Measurements from ENCODE around the gene PRR18.

The PRR18 gene

DNA sequence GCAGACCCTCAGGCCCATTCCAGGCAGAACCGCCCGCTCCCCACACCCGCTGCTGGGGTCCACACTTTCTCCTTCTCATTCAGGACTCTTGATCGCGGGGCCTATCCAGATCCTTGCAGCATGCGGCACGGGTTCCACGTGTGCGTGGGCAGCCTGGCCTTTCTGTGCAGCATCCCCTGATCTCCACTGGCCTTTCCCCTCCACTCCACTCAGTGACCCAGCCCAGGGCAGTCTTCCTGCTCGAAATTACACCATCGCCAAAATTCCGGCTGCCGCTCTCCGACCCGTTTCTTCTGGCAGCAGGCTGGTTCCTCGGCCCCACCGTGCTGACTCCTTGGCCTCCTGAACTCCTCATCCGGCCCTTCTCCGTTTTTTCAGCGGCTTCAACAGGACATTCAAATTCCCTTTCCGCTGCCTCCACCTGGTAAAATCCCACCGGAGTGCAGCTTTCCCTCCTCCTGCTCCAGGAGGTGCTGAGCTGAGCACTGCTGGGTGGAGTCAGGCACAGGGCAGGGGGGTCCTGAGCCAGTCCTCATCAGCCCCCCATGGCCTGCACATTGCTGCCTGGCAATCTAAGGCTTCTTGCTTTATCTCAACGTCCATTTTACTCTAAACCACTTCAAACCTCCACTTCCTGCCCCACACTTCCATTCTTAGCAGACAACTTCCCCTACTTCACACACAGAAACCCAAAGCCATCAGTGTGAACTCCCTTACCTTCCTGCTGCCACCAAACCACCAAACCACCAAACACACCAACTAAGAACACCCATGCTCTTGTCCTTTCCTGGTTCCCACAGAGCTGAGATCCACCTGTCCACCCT is 25.2 kb upstream of the PRR18 start:
- DNase-seq = no peak

DNA sequence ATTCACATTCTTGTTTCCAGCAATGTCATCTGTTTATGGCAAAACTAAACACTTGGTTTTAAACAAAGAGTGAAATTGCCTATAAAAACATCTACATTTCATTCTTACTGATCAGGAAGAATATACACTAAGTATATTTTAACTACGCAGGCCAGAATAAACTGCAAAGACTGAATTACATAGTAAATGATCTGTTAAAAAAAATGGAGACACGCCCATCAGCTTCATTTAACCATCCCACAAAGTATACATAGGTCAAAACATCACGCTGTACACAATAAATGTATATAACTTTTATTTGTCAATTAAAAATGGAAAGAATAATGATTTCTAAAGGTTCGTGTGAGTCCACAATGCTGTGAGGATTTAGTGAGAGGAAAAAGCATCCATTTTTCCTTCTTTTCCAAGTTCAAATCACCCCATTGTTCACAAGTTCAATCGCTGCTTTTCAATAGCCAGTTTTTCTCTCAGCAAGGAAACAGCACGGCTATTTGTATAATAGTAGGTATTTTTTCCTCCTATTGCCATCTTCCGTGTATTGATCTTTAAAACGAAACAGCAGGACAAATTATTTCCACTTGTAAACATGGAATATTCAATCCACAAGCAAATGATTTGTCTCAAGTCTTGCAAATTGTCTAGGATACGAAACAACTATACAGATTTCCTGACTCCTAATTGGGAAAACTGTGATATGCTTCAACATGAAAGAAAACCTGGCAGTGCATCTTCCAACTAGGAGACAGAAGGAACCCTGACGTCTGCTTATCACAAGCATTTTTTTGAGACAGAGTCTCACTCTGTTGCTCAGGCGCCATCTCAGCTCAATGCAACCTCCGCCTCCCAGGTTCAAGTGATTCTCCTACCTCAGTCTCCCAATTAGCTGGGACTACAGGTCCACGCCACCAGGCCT is 23.6 kb upstream of the PRR18 start:
- no peak for DNase-seq

DNA sequence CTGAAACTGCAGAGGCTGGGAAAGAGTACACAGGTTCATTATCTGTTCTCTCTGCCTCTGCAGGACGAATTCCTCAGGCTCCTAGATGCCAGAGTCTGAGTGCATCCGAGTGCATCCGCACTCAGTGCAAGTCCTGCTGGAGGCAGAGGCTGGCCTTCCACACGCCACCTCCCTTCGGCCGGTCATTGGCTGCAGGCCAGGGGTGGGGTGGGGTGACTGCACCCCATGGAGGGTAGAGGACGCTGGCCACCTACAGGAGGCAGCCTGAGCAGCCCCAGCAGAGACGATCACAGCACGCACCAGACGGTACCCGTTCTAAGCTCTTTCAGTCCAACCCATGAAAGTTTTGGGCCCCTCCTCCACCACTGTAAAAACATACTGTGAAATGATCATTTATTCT is 22.4 kb upstream of the PRR18 start:
- DNase-seq = no peak

DNA sequence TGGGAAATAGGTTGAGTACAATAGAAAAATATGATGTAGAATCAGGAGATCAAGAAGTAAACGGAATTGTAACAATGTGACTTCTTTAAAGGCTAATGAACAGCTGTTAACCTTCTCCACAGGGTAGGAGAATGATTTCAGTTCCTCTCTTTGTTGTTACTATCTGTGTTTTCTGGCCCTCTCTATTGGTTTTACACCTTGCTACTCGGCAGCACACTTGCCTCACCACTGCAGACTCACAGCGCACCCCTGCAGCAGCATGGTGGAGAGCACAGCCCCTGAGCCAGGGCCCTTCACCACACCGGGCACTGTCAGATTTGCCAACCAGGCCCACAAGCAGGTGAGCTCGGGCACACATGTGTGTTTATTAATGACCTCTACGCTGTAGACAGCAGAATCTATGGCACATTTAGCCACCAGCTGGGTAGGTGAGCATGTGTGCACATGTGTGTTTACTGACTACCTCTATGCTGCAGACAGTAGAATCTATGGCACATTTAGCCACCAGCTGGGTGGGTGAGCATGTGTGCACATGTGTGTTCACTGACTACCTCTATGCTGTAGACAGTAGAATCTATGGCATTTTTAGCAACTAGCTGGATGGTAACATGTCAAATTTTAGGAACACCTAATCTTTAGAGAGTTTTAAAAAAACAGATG is 17.3 kb upstream of the PRR18 start:
- DNase-seq = no peak

DNA sequence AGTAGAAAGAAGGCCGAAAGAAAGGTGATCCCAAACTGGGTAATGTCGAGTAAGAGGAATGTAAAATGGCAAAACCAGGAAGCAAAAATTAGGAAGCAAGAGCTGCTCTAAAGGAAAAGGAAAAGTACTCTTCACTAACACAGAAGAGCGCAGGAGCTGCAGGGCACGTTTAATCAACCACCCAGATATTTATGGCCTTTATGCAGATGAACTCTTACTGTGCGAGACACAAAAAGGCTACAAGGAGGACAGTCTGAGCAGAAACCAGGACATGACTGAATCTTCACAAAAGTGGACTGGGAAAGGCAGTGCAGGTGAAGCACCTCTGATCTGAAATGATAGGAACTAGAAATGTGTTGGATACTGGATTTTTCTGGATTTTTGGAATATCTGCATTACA is 15.2 kb upstream of the PRR18 start:
- DNase-seq = no peak

DNA sequence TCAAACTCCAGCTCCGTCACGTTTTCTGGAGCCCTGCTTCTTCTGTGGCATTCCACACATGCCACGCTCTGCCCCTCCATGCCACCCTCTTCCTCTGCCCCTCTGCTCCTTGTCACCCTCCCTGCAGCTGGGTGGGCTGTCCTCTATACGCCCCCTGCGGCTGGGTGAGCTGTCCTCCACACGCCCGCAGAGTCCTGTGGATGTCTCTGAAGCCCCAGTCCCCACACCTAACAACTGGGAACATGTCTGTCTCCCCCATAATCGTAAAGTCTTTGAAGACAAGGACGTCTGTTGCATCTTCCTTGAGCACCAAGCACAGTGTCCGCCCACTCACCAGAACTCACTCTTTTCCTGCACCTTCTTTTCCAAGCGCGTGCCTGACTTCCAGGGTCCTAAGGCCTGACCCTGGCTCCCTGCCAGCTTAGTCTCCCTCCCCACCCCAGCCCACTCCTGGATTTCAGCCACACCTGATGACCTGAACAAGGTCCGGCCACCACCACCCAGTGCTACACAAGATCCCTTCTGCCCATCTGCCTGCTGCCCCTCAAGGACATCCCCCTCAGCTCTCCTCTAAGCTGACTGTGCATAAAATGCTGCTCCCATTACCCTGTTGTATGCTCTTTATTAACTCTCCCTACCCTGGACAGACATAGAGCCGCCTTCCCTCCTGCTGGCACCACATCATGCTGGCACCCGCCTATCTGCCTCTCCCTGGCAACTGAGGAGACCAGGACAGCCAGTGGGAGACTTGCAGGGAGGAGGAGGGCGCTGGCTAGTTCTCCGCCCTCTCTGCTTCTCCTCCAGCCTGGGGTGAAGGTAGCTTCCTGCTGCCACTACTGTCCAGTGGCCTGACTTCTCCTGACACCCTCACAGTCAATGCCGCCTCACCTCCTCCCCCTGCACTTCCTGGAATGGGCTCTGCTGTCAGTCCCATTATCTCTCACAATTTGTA is 10.7 kb upstream of the PRR18 start:
- DNase-seq = no peak

DNA sequence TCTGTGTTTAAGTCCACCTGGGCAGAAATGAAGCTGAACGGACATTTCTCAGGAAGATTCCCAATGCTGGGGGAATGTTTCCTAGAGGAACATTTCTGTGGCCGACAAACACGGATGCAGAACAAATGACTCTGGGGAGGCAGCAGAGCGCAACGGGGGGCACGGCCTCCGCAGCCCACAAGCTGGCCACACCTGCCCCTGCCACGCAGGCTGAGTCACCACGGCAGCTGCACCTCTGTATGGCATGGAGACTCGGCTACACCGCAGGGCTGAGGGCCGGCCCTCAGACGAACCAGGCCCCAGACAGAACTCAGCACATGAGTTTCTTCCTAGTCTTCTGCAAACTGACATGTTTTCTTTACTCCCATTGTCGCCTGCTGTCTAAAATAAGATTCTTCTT is 10.0 kb upstream of the PRR18 start:
- DNase-seq = no peak

DNA sequence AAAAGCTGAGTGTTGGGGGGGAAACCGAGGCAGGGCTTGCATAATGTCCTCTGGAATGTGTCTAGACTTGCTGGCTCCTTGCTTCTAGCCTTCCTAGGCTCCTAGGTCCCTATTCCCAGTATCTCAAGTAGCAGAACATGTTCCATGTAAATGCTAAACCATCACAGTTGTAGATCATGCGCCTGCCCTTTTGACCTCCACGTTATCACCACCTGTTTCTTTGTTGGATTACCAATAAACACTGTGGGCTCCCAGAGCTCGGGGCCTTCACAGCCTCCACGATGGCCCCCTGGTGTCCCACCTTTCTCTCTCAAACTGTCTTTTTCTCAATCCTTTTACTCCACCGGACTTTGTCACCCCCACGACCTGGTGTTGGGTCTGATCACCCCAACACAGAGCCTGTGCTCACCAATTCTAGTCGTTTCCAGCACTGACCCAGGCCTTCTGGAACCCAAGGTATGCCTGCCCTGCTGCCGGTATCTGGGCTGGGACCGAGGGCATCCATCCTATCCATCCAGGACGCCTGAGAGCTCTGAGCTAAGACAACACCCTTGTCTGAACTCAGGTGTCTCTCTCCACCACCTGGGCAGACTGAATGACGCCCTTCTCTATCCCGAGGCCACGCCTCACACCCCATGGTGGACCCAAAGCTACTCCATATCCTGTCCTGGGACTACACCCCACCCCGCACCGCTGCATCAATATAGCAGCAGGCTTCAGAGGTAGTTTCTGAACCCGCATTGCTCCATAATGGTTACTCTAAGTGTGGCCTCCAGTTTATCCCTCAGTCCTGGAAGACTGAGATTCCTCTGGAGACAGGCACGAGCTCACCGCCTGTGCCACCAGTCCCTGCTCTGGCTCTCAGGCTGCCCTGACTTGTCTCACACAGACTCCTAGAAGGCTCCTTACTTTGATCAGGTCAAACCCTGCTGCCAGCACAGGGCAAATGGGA is 9.3 kb upstream of the PRR18 start:
- no peak for DNase-seq

DNA sequence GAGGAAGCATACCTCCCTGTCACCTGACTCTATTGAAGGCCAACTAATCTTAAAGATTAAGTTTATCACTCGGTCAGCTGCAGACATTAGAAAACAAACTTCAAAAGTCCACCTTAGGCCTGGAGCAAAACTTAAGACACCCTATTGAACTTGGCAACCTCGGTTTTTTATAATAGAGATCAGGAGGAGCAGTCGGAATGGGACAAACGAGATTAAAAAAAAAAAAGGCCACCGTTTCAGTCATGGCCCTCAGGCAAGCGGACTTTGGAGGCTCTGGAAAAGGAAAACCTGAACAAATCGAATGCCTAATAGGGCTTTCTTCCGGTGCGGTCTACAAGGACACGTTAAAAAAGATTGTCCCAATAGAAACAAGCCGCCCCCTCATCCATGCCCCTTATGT is 7.2 kb upstream of the PRR18 start:
- no peak for DNase-seq

DNA sequence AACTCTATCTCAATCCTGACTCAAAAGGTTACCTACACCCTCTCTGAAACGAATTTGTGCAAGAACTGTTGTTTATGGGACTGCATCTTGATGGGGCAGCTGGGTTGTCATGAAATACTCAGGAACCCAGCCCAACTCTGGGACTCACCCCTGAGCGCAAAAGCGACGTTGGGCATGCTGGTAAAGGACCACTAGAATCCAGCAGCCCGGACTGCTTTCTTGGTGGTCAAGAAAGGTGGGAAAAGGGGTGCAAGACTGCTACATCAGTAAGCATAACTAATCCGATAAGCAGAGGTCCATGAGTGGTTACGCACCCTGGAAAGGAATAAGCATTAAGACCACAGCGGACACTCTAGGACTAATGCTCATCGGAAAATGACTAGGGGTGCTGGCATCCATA is 6.3 kb upstream of the PRR18 start:
- DNase-seq = no peak

DNA sequence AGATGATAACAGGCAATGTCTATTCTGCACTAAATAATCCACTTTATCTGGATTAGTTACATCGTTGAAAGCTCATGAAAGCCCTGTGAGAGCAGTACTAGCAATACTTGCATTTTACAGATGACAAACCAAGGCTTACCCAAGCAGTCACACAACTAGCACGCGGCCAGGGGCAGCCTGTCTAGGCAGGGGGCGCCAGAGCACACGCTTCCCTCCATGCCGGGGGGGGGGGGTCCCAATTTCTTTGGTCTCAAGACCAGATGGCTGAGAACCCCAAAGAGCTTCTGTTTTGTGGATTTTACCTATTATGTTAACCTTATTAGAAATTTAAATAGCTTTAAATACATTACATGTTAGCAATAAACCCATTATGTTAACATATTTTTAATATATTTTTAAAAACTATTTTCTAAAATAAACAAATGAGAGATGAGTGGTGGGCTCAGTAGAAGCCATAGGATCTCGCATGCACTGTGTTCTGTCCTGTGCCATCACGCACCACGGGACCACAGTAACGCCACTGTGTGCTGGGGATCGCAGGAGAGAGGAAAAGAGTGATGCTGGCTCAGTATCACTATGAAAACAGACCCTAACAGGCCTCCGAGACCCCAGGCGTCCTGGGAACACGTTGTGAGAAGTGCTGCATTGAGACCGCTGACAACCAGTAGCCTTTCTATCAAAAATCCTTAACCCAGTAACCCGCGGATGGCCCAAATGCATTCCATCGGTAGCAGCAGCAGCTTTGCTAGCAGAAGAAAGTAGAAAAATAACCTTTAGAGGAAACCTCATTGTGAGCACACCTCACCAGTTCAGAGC is 5.3 kb upstream of the PRR18 start:
- DNase-seq = peak in 1 of 2 experiments; percentile 6

DNA sequence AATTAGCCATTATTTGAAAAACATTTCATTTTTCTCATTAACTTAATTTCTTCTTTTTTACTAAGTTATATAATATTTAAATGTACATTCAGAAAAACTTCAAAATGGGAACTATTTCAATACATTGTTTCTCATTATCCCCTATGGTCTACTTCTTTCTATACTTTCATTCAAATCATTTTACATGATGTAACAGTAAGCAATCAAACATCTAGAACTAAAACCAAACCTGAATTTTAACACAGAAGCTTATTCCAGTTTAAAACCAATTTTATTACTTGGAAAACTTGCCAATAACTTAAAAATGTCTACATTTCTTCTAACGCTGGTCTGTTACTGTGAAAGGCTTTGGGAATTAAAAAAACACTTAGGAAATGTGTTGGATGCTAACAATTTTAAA is 4.6 kb upstream of the PRR18 start:
- no peak for DNase-seq

DNA sequence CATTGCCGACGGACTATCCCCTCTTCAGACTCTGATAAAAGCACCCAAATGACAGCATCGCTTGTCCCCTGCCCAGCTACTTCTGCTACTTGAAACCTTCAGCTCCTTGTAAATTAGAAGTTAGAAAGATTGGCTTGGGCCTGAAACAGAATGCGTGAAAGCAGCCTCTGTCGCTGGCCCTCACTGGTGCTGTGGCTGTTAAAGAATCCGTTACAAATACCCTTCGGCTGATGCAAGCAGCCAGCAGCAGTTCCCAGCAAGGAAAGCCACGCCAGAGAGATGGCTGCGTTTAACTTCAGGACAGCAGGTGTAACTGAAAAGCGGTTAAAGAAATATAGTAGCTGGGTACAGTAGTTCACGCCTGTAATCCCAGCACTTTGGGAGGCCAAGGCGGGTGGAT is 2.4 kb upstream of the PRR18 start:
- no peak for DNase-seq

DNA sequence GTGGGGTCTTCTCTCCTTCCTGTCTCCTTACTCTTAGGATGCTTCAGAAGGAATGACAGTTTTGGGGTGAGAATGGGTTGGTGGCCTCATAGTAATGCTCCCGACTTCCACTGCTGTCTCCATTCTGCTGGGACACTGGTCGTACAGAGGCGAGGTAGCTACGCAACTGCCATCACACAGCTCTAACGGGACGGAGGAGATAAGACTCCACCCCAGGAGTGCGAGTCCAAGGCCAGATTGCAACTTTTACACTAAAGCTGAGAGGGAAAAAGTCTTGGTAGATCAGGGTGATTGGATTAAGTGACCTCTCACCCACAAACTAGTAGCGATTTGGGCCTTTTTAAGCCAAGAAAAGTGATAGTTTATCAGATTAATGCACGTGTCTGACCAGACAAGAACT is 1.8 kb upstream of the PRR18 start:
- DNase-seq = no peak

DNA sequence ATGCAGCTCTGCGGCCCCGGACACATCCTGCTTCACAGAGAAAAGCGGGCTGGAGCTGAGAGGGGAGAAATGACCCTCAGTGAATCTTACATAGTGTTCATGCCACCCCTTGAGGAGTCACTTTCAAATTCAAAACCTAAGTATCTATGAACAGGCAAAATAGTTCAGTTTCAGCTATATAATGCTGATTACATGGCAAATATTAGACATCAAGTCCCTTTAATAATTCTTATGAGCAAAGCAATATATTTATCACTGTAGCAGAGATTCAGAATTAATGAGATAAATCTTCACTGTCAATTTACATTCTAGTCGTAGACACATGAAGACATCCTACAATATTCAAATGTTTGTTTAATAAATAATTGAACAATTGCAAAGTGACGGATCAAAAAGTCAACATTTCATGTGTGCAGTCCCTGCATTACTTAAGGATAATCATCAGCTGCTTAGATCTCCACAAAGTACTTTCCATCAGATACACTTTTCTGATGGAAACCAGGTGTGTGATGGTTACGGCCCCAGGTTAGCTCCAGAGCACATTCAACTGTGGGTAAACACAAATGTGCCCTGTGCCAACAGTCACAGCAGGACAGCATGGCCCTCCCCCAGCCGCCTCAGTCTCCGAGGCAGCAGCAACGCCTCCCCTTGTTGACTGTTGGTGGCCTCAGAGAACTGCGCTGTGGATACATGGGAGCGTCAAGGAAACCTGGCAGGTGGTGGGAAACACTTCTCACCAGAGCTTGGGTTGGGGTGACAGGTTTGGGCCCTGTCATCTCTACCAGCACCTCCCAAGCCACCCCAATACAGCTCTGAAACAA is 787 bp upstream of the PRR18 start:
- no peak for DNase-seq

DNA sequence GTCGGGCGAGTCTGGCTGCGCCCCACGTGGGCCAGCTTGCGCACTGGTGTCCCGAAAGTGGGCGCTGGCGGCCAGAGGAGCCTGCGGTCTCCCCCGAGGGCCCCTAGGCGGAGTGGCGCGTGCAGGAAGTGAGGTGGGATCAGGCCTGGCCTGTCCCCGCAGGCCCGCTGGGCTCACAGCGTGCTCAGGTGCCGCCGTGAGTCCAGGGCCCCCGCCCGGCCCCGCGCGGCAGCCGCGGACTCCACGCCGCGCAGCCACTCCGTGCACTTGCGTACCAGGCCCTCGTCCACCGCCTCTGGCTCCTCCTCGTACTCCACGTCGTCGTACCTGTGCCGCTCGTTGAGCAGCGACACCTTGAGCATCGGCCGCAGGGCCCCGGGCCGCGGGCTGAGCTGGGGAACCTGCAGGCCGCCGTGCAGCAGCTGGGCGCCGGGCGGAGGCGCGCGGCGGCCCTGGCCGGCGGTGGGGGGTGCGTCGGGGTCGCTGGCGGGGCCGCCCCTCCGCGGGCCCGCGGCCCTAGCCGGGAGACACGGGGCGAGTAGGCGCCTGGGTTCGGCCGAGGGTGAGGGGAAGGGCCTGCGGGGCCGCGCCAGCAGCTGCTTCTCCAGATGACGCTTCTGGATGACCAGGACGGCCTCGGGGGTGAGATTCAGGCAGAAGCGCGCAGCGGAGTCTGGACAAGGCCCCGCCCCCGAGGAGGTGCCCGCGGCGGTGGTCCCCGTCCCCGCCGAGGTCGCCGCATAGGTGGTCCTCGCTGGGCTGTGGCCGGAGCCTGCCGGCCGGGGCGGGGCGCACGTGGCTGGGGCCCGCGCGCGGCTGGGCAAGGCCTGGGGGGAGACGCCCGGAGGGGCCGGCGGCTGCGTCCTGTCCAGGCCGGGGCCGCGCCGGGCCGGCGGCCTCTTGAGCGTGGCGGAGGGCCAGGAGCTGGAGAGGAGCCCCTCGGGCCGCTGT is 835 bp downstream of the PRR18 start:
- DNase-seq = no peak

DNA sequence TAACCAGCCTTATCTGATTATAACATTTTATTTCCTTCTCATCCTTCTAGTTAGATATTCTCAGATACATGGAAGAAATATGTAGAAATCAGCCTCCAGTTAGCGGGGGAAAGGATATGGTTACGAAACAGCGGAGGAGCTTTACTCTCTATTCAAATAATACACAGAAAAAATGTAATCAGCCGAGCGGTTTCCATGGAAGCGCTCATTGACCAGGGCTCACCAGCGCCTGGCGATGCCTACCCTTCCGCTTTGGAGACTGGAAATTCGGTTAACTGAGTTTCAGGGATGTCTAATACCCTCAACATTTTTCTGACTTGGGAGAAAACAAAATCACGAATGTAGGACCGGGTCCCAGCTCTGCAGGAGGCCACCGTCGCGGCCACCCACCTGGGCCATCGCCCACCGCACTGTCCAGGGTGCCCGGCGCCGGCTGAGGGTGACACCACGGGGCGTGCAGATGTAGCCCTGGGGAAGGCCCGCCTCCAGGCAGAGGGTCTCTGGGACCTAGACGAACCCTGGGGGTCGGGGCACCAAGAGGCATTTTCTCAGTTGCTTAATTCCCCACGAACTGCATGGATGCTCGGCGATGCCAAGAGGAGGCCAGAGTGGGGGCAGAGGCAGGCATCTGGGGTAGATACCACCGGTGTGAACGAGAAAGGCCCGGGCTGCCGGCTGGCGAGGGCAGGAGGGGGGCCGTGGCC is 1.7 kb downstream of the PRR18 start:
- DNase-seq = no peak

Data from NCI-H446 (cell line).